Measurements from ENCODE around the gene ANKRD37.

The ANKRD37 gene

DNA sequence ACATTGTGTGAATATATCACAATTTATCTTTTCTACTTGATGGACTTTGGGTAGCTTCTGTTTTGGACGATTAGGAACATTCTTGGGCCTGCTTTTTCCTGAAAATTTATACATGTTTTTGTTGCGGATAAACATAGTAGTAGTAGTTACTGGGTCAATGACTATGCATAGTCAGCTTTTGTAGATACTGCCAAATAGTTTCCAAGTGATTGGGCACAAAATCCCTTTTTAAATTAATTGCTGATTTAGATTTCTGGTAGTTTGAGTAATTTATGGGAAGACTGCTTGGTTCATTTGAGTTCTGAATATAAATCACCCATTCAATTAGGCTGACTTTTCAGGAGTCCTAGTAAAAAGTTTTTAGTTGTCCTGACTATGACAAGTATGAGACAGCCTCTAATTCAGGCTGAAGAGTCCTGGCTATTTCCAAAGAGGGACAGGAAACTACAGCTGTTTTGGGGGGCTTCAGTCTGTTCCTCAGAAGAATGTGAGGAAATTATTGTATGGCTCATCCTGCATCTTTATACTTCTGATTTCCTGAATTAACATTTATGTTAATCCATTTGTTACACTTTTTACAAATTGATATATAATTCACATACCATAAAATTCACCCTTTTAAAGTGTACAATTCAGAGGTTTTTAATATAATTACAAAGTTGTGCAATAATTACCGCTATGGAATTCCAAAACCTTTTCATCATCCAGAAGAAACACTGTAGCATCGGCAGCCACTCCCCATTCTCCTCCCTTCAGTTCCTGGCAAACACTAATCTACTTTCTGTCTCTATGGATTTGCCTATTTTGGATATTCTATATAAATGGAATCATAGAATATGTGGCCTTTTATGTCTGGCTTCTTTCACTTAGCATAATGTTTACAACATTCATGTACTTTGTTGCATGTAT lies 15.1 kb upstream of the ANKRD37 start:
- no peak for DNase-seq

DNA sequence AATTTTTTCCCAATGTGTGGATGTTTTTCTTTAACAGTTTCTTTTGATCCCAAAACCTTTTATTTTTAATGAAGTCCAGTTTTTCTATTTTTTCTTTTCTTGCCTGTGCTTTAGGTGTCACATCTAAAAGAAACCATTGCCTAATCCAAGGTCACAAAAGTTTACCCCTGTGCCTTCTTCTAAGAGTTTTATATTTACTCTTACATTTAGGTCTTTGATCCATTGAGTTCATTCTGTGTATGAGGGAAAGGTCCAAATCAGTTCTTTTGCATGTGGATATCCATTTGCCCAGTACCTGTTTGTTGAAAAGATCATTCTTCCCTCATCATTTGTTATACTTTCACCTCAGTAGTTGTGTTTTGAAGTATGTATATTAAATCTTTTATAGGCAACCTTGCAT lies 13.9 kb upstream of the ANKRD37 start:
- DNase-seq: no peak

DNA sequence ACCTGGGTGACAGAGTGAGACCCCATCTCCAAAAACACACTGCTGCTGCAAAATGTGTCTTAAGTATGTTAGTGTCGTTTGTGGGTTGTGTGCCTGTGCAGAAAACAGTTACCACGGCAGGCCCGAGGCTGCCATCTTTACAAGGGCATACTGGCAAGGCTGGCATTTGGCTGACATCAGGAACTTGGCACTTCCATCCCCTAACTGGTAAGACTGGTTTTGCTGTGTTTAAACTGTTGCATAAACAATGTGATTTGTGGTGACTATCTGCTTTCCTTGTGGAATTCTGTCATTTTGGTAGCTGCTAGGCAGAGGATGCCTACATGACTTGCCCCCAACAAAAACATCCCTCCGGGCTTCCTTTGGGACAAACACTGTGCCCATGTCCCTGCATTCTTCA lies 13.2 kb upstream of the ANKRD37 start:
- DNase-seq: no peak

DNA sequence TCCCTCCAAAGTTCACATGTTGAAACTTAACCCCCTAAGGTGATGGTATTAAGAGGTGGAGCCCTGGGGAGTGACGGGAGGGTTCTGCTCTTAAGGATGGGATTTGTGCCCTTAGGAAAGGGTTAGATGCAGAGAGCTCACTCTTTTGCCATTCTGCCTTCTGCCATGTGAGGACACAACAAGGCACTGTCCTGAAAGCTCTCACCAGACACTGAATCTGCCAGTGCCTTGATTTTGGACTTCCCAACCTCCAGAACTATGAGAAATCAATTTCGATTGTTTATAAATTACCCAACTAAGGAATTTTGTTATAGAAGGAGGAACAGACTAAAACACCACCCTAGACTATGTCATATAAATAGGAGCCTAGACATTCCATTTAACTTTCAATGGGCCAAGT lies 12.6 kb upstream of the ANKRD37 start:
- DNase-seq: no peak

DNA sequence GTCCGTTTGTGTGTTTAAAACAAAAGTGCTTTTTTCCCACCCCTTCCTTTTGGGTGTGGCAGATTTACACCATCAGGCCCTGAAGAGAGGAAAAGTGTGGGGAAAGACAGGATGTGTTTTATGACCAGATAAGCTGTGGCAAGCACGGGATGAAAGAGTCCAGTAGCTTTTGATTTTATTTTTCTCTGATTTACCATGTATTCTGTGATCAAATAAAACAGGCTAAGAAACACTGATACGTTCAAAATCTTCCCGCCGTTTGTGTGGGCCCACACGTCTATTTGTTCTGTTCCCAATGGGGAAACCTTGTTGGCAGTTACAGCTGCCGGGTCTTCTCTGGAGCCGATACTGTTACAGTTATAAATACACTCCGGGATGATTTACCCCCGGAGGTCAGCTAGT lies 11.7 kb upstream of the ANKRD37 start:
- DNase-seq: no peak

DNA sequence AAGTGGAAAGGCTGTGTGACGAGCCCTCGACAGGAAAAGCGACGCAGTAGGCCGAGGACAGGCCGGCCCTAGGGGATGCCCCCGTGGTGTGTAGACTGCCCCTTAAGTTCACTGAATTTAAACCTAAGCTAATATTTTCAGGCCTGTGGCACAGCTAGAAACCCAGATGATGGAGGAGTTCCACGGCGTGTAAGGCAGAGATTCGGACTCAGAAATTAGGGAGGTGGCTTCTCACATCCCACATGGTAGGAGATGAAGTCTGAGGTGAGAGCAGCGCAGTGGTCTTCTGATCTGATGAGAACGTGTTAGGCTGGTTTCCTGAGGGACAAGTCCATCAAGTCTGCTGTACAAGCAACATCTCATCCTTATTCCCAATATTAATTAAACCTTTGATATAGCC lies 8.7 kb upstream of the ANKRD37 start:
- no peak for DNase-seq

DNA sequence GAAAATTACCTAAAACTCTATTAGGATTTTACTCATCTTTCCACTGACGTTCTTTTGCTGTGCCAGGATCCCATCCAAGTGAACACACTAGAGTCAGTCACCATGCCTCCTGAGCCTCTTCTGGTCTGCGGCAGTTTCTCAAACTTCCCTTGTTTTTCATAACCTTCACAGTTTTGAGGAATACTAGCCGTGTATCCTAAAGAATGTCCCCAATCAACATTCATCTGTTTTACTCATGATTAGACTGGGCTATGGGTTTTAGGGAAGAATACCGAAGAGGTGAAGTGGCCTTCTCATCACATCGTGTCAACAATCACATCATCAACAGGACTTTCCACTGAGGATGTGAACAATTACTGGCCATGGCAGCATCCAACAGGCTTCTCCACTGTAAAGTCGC lies 5.7 kb upstream of the ANKRD37 start:
- DNase-seq: no peak

DNA sequence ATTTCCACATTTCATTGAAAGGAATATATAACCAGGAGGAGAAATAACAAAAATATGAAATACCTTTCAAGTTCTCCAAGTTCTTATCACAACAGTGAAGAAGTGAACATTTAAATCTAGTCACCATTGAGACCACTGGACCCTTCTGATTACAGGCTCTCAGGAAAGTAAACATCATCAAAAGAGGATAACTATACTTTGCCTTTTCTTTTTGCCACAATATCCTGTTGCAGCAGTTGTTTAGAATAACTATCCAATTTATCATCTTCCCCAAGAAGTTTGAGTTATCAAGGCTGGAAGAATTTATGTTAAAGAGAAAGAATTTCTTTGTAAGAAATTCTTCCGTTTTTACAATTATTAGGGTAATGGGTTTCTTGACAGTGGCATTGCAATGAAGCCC lies 4.5 kb upstream of the ANKRD37 start:
- DNase-seq: no peak

DNA sequence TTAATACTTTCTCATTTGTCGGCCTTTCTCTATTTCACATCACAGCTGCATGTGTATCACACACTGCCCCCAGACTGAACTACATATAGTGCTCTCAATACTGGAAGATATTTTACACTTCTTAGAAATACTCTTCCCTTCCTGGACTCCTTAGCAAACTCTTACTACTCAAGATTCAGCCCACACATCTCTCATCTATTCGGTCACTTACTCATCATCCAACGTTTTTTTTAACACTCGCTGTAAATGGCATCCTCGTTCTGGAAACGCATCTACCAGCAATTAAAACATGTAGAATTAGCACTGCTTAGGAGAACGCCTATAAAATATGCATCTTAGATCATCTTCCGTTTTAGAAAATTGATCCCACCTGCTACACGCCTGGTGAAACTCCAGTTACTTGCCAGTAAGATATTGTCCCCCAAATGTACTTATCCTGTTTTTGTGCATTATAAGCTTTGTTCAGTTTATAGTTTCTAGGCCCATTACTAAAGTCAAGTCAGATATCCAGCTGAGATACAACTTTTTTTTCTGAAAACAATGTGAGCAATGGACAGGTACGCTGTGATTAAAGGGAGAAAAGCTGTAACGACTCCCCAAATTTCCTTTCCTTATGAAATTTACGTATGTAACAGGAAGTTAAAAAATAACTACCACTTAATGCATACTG lies 1.9 kb upstream of the ANKRD37 start:
- DNase-seq: no peak

DNA sequence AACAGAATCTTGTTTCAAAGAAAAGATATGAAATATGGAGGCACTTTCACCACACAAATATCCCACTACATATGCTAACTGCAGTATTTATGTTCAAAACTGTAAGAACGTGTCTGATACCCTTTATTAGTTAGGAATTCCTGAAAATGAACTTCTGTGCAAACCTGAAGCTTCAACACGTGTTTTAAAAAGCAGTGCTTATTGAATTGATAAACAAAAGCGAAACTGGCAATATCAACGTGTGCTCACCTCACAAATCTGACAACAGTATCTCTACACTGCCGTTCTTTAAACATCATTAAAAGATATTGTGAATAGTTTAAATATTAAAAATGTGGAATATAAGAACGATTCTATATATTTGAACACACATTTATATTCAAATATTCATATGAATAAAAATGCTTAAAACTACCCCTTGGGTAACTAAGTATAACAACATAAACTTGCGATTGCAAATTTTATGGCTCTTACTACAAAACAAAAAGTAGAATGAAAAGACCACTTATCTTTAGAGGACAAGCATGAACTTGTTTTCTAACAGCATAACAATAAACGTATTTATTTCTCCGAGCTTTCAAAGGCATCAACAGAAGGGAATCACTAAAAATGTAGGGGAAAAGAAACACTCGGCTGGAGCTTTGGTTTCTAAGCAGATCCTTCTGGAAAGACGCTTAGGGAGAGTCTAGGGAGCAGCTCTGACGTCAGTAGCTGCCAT lies 1.2 kb upstream of the ANKRD37 start, which contains the start of gene LRP2BP:
TSS of gene LRP2BP (minus strand) at position 687 of the 718 bp plus-strand sequence. CDS start 17,738 bp downstream, outside the sequence.
- DNase-seq: peak; percentile 8

DNA sequence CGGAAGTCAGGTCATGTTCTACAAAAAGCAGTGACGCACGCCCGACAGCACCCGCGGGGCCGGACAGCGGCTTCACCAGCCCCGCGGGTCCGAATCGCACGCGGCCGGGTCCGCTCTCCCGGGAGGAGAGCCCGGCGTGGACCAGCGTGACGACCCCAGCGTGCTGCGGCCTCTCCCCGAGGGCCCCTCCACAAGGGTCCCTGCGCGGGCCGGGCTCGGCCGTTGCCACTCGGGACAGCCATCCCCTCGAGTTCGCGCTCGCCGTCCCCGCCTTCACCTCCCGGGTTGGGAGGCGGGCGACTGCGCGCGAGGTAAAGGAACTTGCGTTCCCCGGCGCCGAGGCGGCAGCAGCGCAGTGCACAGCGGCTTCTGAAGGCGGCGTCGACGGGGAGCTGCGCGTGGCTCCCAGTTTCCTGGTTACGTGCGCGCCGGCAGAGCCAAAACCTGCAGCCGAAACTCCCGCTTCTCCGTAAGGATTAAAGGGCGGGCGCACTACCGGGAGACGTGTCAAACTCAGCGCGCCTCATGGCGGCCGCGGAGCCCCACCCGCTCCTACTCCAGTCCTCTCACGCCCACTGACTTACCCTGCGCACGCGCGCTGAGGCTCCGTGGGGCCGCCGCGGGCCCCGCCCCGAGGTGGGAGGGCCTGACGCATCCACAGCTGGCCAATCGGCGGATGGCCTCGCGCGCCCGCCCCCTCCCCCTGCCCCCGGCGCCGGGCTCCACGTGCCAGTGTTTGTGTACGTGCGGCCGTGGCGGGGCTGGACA lies 501 bp upstream of the ANKRD37 start:
- peak; percentile 69 for DNase-seq

DNA sequence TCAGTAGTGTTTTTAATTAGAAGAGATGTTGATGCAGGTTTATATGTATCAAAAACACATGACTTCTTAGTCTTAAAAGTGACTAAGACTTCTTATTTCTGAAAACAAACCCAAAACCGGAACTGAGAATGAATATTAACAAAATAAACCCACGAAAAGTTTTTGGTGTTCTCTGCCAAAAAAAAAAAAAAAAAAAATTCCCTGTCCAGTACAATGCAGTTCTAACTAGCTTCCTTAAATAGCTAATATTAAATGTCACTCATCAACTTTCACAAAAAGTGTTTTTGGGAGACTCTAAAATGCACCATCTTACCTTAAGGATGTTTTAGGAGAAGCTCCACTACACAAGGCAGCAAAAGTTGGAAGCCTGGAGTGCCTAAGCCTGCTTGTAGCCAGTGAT lies 2.0 kb downstream of the ANKRD37 start:
- DNase-seq: no peak

DNA sequence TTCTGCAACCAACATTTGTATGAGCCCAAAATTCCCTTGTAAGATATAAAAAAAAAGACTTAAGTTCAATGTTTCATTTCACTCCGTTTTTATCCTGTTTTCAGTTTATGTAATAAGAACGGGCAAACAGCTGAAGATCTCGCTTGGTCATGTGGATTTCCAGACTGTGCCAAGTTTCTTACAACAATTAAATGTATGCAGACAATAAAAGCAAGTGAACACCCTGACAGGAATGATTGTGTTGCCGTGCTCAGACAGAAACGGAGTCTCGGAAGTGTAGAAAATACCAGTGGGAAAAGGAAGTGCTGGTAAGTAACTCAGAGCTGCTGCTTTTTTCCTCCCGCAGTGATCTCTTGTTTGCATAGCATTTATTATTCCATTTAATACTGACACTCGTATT lies 2.8 kb downstream of the ANKRD37 start:
- no peak for DNase-seq

DNA sequence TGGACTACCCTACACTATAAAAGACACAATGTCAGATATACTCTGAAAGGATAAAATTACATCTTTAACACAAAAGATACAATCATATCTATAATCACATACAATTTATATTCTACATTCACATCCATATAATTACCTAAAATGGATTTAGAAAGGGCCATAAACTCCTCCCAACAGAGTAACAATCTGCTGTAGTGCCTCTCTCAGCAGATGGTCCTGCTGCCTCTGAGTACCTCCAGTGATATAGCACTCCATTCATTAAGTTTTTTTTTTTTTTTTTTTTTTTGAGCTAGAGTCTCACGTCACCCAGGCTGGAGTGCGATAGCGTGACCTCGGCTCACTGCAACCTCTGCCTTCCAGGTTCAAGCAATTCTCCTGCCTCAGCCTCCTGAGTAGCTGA lies 7.4 kb downstream of the ANKRD37 start:
- DNase-seq: peak; percentile 57

DNA sequence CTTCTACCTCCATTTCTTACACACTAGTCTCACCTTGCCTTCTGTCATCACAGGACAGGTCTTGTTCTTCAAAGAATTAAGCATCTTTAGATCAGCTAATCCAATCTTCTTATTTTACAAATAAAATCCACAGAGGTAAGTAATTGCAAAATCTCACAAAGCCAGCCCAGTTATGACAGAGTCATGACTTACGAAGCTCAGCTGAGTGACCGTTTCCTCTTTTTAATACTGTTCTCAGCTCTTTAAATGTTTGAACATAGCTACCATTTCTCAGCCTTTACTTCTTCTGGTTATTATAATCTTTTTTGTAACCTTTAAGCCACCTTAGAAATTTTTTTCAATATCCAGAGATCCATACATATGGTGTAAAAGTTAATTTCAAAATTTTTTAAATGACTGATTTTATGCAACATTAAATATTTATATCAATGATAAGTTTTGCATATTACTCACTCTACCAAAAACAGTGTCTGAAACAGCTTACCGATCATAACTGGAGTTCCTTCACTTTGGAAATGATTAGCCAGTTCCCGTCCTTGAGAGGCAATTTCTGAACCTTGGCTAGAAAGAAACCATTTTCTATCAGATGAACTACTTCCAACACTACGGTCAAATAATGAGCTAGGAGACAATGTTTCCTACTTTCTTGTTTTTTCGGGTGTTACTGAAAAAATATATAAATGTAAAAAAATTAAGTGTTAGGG lies 8.8 kb downstream of the ANKRD37 start:
- no peak for DNase-seq

DNA sequence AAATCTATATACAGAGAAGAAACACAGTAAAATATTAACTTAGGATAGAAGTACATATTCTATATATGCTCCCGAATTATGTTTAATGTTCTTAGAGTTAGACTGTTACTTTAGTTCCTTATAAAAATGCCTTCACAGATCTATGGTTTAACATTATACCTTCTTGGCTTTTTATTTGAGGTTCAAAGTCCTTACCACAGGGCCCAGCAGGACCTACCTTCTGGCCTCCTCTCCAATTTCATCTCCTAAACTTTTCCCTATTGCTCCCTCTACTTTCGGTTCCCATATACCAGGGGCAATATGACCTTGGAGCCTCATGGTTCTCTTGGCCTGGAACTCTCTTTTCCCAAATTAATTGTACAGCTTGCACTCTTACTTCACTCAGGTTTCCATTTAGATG lies 11.8 kb downstream of the ANKRD37 start:
- DNase-seq: no peak

DNA sequence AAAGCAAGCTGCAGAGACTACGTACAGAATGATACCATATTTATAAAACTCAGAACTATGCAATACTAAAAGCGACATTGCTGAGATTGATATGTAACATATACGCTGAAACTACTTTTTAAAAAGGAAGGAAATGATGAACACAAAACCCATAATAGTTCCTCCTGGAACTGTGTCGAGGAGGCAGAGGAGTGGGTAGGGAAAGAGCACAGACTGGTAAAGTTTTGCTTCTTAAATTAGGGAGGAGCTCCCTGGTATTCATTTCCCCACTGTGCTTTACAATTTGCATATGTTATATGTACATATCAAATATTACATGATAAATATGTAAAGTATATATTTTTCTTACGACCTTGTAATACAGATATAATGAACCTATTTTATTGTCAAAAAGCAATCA lies 15.2 kb downstream of the ANKRD37 start:
- no peak for DNase-seq

DNA sequence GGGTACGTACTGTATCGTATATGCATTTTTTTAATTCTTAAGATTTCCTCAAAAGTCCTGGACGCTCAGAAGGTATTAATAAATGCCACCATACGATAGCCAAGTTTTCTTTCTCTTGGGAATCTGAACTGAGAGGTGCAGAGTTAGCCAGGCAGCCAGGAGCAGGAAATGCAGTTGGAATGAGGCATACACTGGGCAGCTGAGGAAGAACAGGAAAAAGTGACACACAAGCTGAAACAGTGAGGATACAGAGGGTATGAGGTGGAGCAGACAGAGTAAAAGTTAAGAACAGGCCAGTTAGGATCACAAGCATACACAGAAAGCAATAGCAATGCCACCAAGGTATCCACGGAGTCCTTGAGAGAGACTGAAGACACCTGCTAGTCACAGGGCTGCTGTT lies 15.8 kb downstream of the ANKRD37 start:
- DNase-seq: no peak

DNA sequence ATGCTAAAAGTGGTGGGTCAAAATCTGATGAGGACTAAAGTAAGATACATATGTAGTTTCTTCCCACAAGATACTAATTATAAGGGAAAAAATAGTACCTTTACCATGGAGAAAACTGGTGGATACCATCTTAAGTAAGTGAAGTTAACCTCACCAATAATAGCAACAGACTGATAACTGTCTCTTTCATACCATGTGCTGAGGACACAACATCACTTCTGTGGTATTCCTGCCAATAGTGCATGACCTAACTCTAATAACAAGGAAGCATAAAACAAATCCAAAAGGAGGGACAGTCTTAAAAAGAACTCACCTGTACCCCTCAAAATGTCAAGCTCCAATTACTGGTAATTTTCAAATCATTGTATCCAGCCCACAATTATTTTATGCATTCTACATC lies 20.3 kb downstream of the ANKRD37 start:
- no peak for DNase-seq

DNA sequence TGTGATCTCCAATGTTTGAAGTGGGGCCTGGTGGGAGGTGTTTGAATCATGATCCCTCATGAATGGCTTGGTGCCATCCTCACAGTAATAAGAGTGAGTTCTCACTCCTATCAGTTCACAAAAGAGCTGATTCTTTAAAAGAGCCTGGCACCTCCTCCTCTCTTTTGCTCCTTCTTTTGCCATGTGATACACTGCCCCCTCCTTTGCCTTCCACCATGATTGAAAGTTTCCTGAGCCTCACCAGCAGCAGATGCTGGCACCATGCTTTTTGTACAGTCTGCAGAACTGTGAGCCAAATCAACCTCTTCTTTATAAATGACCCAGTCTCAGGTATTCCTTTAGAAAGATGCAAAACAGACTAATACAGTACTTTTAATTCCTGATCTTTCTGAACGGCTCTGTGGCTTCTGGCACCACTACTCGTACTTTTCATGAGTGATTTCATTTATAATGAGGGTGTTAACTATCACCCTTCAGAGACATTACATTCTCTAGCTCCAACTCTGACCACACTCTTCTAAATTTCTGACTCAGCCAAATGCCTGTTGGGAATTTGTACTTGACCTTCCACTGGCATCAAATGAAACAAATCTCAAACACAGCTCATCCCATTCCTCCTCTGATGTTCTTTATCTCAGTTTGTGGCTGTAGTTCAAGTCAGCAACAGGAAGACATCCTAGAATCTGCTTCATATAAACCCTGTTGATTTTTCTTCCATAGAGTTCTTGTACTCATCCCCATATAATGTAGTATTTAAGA lies 24.9 kb downstream of the ANKRD37 start:
- no peak for DNase-seq

DNA sequence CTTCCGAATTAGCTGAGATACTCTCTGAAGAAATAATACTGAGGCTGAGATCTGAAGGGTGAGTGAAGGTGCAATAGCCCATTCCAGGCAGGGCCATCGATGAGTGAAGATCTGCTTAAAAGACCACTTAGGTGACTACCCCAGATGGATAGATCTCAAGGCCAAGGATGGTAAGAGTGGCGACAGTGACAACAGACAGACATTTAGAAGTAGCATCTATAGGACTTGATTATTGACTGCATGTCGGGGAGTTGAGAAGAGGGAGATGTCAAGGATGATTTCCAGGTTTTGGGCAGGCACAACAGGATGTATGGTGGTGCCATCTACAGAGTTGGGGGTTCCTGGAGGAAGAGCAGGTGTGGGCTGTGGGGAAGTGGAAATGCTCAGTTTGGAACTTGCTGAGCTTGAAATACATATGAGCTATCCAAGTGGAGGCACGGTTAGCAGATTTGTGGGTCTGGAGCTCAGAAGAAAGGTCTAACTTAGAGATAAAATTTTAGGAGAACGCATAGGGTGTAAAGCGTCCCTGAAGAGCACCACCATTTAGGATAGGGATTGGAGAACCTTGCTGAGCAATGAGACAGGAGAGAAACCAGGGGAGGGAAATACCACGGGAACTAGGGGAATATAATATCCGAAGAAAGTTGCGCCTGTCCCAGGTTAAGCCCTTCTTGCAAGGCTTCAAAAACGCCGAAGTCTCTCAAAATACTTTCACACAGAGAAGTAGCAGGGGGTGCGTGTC lies 28.4 kb downstream of the ANKRD37 start:
- no peak for DNase-seq
